Body of pancreas (tissue), 4 donors: ENCODE results near the gene ARHGDIB. TPM values are rescaled to one million over a fixed set of nuclear protein-coding genes. Genes with fewer than 3 reads are reported as not detected.

Experiments used
- ATAC-seq: fragments of 150-250 bp; one replicate; pipeline ENCODE4 v1.9.1; 2016
- DNase-seq, 4 donors: peaks; one replicate each; pipeline ENCODE4 v3.0.0-alpha.2; 2019
- H3K27ac ChIP-seq, 4 donors: fragments of 200-600 bp; sonication (generic); 1 replicate in 3 of 4; 2 replicates in 1 of 4; pipeline versions ENCODE4 v1.5.1 to v1.6.1; 2016 to 2019; ENCODE audit warnings: mild to moderate bottlenecking in 1 of 4, mixed read lengths in 1 of 4, moderate library complexity in 1 of 4
- H3K27me3 ChIP-seq, 2 donors: fragments of 200-600 bp; sonication (generic); one replicate each; pipeline ENCODE4 v1.6.0; 2016; ENCODE audit warnings: mild to moderate bottlenecking in 1 of 2
- H3K36me3 ChIP-seq, 2 donors: fragments of 200-600 bp; sonication (generic); replicated peaks in 1 of 2; 2 replicates each; pipeline ENCODE4 v1.5.1; 2016; ENCODE audit warnings: low read depth in 2 of 2; ENCODE audit not compliant: insufficient read depth in 1 of 2
- H3K4me1 ChIP-seq: fragments of 200-600 bp; sonication (generic); one replicate; pipeline ENCODE4 v1.6.0; 2016
- H3K4me3 ChIP-seq, 2 donors: fragments of 200-600 bp; sonication (generic); 1 replicate in 1 of 2; 2 replicates in 1 of 2; pipeline ENCODE4 v1.5.1; 2016 to 2019
- H3K9me3 ChIP-seq, 3 donors: fragments of 200-600 bp; sonication (generic); 1 replicate in 2 of 3; 2 replicates in 1 of 3; pipeline ENCODE4 v1.5.1; 2016
- POLR2A ChIP-seq, 3 donors: fragments of 450-650 bp; IDR thresholded peaks; one replicate each; pipeline ENCODE4 v1.6.1; 2016; ENCODE audit warnings: antibody characterized with exemption in 3 of 3, mild to moderate bottlenecking in 2 of 3
- WGBS, 2 donors: methylation state at CpG; one replicate each; pipeline ENCODE4 v1.1.5; 2017; 5-methylcytosine and 5-hydroxymethylcytosine counted together
- intact Hi-C: fragments of 100-400 bp; cut with DNase I; formaldehyde crosslinking; loops from one replicate; pipeline ENCODE4 v1.15.1; 2023
- total RNA-seq, 2 donors: library from RNA; depleted of rRNA; stranded (reverse); fragments of >200 nt; gene quantifications; one replicate each; pipeline ENCODE4 v1.1.0, GENCODE V29; 2016
- TF ChIP-seq, protein P1 (sequence below), 7 experiments: fragments of 450-650 bp in 4 of 7; fragments of 200-600 bp in 3 of 7; sonication (generic) in 3 of 7; IDR thresholded peaks; one replicate each; pipeline ENCODE4 v1.5.1; 2016 to 2019; ENCODE audit warnings: antibody characterized with exemption in 7 of 7

Gene ARHGDIB
- total RNA-seq, 2 donors from 2014 or later: 19.8 to 36.6 TPM

DNA sequence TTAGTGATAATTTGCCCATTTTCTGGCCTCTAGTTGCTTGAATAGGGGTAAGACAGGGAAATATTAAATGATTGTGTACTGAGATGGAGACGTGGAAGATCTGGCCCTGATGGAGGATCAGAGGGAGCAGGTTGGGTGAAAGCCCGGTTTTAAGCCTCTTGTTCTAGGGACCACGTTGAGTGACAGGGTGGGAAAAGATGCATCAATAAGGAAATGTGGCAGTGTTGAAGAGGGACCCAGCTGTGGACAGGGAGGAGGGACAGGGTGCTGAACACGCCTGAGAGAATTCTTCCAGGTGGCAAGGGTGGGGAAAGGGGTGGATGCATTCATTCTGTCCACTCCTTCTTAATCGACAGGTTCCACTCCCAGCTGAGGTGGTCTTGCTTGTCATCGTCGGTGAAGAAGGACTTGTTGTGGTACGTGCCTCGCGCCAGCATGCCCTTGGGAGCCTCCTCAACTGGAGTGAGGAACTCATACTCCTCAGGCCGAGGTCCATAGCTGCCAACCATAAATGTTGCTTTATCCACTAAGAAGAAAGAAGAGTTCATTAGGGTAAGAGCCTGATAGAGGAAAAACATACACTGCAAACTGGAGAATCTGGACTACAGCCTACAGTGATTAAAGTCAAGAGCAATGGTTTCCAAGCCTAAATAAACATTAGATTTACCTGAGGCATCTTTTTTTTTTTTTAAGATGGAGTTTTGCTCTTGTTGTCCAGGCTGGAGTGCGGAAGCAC is 19.0 kb downstream of the ARHGDIB start:
- H3K27me3 ChIP-seq: no peaks in the 10 kb centered on the region
- WGBS, 2 donors: 64 to 80% methylated on average over 12 of the region's 12 CpGs
- H3K9me3 ChIP-seq: no peaks in the 10 kb centered on the region
- DNase-seq (no peak), ATAC-seq (no peak)
- TF ChIP-seq POLR2A (IDR thresholded peaks at IDR 0.05): no peak
- TF ChIP-seq, protein P1, sequence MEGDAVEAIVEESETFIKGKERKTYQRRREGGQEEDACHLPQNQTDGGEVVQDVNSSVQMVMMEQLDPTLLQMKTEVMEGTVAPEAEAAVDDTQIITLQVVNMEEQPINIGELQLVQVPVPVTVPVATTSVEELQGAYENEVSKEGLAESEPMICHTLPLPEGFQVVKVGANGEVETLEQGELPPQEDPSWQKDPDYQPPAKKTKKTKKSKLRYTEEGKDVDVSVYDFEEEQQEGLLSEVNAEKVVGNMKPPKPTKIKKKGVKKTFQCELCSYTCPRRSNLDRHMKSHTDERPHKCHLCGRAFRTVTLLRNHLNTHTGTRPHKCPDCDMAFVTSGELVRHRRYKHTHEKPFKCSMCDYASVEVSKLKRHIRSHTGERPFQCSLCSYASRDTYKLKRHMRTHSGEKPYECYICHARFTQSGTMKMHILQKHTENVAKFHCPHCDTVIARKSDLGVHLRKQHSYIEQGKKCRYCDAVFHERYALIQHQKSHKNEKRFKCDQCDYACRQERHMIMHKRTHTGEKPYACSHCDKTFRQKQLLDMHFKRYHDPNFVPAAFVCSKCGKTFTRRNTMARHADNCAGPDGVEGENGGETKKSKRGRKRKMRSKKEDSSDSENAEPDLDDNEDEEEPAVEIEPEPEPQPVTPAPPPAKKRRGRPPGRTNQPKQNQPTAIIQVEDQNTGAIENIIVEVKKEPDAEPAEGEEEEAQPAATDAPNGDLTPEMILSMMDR (IDR thresholded peaks at IDR 0.05): no peak
- H3K4me3 ChIP-seq: no peak overlapping the region
- H3K36me3 ChIP-seq: no peaks in the 10 kb centered on the region
- peaks cover 22% of the 10 kb centered on the region for H3K4me1 ChIP-seq
- intact Hi-C loops: no loop called here
- no peak overlapping the region for H3K27ac ChIP-seq

DNA sequence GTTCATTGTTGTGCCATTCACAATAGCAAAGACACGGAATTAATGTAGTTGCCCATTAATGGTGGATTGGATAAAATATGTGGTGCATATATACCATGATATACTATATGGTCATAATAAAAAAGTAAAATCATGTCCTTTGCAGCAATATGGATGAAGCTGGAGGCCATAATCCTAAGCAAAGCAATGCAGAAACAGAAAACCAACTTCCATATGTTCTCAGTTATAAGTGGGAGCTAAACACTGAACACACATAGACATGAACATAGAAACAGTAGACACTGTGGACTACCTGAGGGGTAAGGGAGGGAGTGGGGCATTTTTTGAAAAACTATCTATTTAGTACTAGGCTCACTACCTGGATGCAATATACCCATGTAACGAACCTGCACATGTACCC is 20.0 kb downstream of the ARHGDIB start:
- intact Hi-C loops: no loop called here
- Histone ChIP-seq H3K4me3 (no peak overlapping the region), H3K27me3 (no peaks in the 10 kb centered on the region), H3K4me1 (peaks cover 26% of the 10 kb centered on the region), H3K36me3 (no peaks in the 10 kb centered on the region), H3K9me3 (no peaks in the 10 kb centered on the region), H3K27ac (no peak overlapping the region)
- ATAC-seq: no peak
- WGBS, 2 donors: 94 to 98% methylated on average over 2 of the region's 2 CpGs
- no peak for DNase-seq
- TF ChIP-seq, protein P1 (IDR thresholded peaks at IDR 0.05): no peak
- no peak for TF ChIP-seq POLR2A (IDR thresholded peaks at IDR 0.05)

DNA sequence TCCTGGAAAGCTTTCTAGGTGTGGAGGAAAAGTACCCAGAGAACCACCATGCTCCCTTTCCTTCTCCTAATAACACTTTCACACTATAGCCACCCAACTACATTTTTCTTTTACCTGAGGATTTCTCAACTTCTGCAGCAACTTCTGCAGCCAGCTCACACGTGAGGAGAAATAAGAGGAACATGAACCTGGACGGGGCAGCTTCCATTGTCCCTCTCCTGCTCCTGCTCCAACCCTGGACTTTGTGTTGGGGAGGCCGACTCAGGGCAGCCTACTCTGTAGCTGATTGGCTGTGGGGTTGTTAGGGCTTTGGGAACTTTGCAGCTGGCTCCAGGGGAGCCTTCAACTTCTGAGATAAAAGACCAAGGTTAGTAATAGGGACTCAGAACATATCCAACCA is 23.1 kb downstream of the ARHGDIB start, which contains the start of gene ERP27:
Gene ERP27 (minus strand): TSS at position 237 of the 400 bp plus-strand sequence. CDS start 29 bp downstream, at position 208.
- intact Hi-C loops: no loop called here
- no peaks in the 10 kb centered on the region for H3K27me3 ChIP-seq
- peak in 2 of 3 donors; percentile 80 to 87 for TF ChIP-seq POLR2A (IDR thresholded peaks at IDR 0.05)
- TF ChIP-seq, protein P1 (IDR thresholded peaks at IDR 0.05): no peak
- DNase-seq: peak; percentile 90 to 94 (median 92)
- H3K9me3 ChIP-seq: no peaks in the 10 kb centered on the region
- no peaks in the 10 kb centered on the region for H3K36me3 ChIP-seq
- peaks cover 55% of the 10 kb centered on the region for H3K4me1 ChIP-seq
- H3K27ac ChIP-seq: peak within 1 kb of the TSS; percentile 73 to 85 (median 78)
- 17 to 25% methylated on average over 3 of the region's 3 CpGs for WGBS, 2 donors
- peak within 1 kb of the TSS in 1 of 2 donors; percentile 15 for H3K4me3 ChIP-seq
- peak; percentile 94 for ATAC-seq

DNA sequence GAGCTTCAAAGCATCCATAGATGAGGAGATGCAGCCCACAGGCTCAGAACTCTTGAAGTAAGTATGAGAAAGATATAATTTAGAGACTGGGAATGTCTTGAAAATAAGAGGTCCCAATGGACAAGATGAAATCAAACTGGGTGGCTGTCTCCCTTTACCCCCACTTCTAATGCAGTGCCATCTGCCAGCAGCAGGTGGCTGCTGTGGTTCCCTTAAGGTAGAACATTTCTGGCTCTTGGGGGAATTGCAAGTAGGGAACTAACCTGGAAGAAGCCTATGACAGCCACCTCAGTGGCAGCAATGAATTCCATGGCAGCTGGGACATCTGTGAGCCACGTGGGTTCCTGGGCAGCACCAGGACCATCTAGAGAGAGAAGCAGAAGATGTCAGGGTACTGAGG is 23.7 kb downstream of the ARHGDIB start:
- 25 to 33% methylated on average over 1 of the region's 1 CpG for WGBS, 2 donors
- ATAC-seq (peak; percentile 45), DNase-seq (peak; percentile 32 to 66 (median 50))
- H3K4me1 ChIP-seq: peaks cover 61% of the 10 kb centered on the region
- H3K36me3 ChIP-seq: no peaks in the 10 kb centered on the region
- peak overlapping the region; percentile 73 to 85 (median 78) for H3K27ac ChIP-seq
- no peaks in the 10 kb centered on the region for H3K9me3 ChIP-seq
- intact Hi-C loops: no loop called here
- H3K4me3 ChIP-seq: no peak overlapping the region
- no peaks in the 10 kb centered on the region for H3K27me3 ChIP-seq
- TF ChIP-seq, protein P1 (IDR thresholded peaks at IDR 0.05): peak; percentile 4 to 61 (median 49)
- no peak for TF ChIP-seq POLR2A (IDR thresholded peaks at IDR 0.05)
